Testis (tissue), 2 donors: ENCODE data around the gene YJEFN3.

Source experiments
- POLR2A ChIP-seq: fragments of 450-650 bp; IDR thresholded peaks from one replicate; pipeline ENCODE4 v1.6.1; 2017; ENCODE audit warnings: antibody characterized with exemption, mild to moderate bottlenecking, moderate library complexity
- TF ChIP-seq, protein P1 (sequence below), 3 experiments: fragments of 450-650 bp in 2 of 3; fragments of 200-600 bp in 1 of 3; sonication (generic) in 1 of 3; IDR thresholded peaks; one replicate each; pipeline ENCODE4 v1.5.1; 2016 to 2019; ENCODE audit warnings: antibody characterized with exemption in 3 of 3, mild to moderate bottlenecking in 2 of 3, moderate library complexity in 1 of 3

DNA sequence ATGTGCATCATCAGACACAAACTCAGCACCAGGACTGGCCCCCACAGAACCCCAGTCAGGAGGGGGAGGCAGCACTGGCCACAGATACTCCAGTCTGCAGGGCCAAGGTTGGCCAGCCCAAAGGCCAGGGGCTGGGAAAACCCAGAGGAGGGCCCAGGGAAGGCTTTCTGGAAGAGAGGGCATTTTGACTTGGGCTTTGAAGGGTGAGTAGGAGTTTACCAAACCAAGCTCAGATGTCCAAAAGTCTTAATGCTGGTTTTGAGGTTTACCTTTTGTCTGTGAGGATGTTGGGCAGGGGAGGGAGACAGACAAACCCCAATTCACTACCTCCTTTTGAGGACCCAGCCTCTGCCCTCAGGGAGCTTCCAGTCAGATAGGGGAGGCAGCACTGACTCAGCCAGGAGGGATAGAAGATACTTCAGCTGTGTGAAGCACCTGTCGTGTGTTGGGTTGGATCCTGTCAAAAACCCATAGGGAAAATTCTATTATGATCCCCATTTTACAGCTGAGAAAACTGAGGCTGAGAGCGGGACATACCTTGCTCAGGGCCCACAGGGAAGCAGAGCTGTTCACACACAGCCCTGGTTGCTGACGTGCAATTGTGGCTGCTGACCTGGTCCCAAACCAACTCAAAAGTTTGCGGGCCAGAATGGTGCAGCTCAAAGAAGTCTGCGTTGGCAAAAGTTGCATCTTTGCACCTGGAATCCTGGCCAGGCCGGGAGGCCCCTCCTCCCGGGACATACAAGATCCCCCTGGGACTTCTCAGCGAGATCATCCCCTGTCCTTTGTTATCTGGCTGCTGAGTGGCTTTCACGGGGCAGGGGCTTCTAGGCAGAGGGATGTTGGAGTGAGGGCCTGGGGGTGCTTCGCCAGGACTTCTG lies 22.5 kb downstream of the YJEFN3 start:
- no peak for TF ChIP-seq POLR2A
- TF ChIP-seq, protein P1, sequence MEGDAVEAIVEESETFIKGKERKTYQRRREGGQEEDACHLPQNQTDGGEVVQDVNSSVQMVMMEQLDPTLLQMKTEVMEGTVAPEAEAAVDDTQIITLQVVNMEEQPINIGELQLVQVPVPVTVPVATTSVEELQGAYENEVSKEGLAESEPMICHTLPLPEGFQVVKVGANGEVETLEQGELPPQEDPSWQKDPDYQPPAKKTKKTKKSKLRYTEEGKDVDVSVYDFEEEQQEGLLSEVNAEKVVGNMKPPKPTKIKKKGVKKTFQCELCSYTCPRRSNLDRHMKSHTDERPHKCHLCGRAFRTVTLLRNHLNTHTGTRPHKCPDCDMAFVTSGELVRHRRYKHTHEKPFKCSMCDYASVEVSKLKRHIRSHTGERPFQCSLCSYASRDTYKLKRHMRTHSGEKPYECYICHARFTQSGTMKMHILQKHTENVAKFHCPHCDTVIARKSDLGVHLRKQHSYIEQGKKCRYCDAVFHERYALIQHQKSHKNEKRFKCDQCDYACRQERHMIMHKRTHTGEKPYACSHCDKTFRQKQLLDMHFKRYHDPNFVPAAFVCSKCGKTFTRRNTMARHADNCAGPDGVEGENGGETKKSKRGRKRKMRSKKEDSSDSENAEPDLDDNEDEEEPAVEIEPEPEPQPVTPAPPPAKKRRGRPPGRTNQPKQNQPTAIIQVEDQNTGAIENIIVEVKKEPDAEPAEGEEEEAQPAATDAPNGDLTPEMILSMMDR (IDR thresholded peaks at IDR 0.05) = no peak
